NCI-H1436 treated with DMSO at 0.1 percent for 48 hours (cell line): Measurements from ENCODE around the gene CCNA2.

Source experiments
- DNase-seq: peaks from one replicate; lab custom pipeline; 2025; lab: John Stamatoyannopoulos, UW

The CCNA2 gene

GRCh38 chr4:121801715-121802075 is 22.0 kb downstream of the CCNA2 start:
- DNase-seq: no peak

GRCh38 chr4:121800961-121801714 is 22.5 kb downstream of the CCNA2 start, which contains the start of gene EXOSC9:
EXOSC9 (plus strand) TSS chr4:121801323; CDS start chr4:121801425, 102 bp downstream.
- DNase-seq: peak; percentile 57

- no peak for DNase-seq
Measured at GRCh38 chr4:121800638-121800960, 23.1 kb downstream of the CCNA2 start.

- DNase-seq: no peak
Measured at GRCh38 chr4:121799867-121800501, 23.7 kb downstream of the CCNA2 start.

GRCh38 chr4:121799208-121799823 is 24.4 kb downstream of the CCNA2 start:
- DNase-seq: no peak

- DNase-seq: no peak
Measured at GRCh38 chr4:121796283-121796682, 27.4 kb downstream of the CCNA2 start.

- no peak for DNase-seq
Measured at GRCh38 chr4:121794505-121795188, 29.0 kb downstream of the CCNA2 start.

GRCh38 chr4:121792966-121793365 is 30.7 kb downstream of the CCNA2 start:
- DNase-seq: no peak

GRCh38 chr4:121791481-121791880 is 32.2 kb downstream of the CCNA2 start:
- no peak for DNase-seq

GRCh38 chr4:121790976-121791375 is 32.7 kb downstream of the CCNA2 start:
- no peak for DNase-seq

- no peak for DNase-seq
Measured at GRCh38 chr4:121789960-121790829, 33.5 kb downstream of the CCNA2 start.

GRCh38 chr4:121789455-121789854 is 34.2 kb downstream of the CCNA2 start:
- no peak for DNase-seq

GRCh38 chr4:121788896-121789295 is 34.8 kb downstream of the CCNA2 start:
- no peak for DNase-seq

GRCh38 chr4:121786221-121786620 is 37.5 kb downstream of the CCNA2 start:
- no peak for DNase-seq

GRCh38 chr4:121785479-121785878 is 38.2 kb downstream of the CCNA2 start:
- no peak for DNase-seq

- DNase-seq: no peak
Measured at GRCh38 chr4:121784975-121785374, 38.7 kb downstream of the CCNA2 start.

GRCh38 chr4:121784401-121784800 is 39.3 kb downstream of the CCNA2 start:
- no peak for DNase-seq

GRCh38 chr4:121783210-121783609 is 40.5 kb downstream of the CCNA2 start:
- DNase-seq: no peak

- no peak for DNase-seq
Measured at GRCh38 chr4:121778991-121779628, 44.6 kb downstream of the CCNA2 start.

- no peak for DNase-seq
Measured at GRCh38 chr4:121777625-121778024, 46.1 kb downstream of the CCNA2 start.
